K562 (cell line): ENCODE data around the gene TCF4. TPM values are rescaled to one million over a fixed set of nuclear protein-coding genes. Genes with fewer than 3 reads are reported as not detected.

ENCODE experiments used
- ATAC-seq: fragments of 200-7000 bp; cut with Tn5 transposase; 3 replicates; pipeline ENCODE4 v1.9.1; 2020; ENCODE audit warnings: moderate library complexity
- BruUV-seq: library from RNA; stranded (reverse); fragments of 400-500 nt; replicated peaks from 2 replicates; lab custom pipeline; 2021; lab: Mats Ljungman, UMichigan
- CTCF ChIA-PET: fragments of 300-600 bp; formaldehyde crosslinking; extraction: SDS; loops from one replicate; lab custom pipeline; 2021; ENCODE audit warnings: low intra/inter-chr PET ratio; lab: Yijun Ruan, JAX
- POLR2A ChIA-PET: fragments of 300-600, 350-650 bp; sonication (Branson Sonifier 250); formaldehyde crosslinking; extraction: SDS; loops from one replicate; lab custom pipeline; 2021; ENCODE audit warnings: antibody characterized with exemption, inconsistent platforms; lab: Yijun Ruan, JAX
- DNase-seq, 4 experiments: peaks; one replicate each; pipeline versions ENCODE4 v3.0.0 to v3.0.0-alpha.2; 2011 to 2018; ENCODE audit warnings: low spot score in 3 of 4, mixed read lengths in 3 of 4; ENCODE audit errors: extremely low read depth in 1 of 4
- FAIRE-seq: peaks from 2 replicates; lab custom pipeline; 2011; peaks lifted over from hg19 to GRCh38; lab: Jason Lieb, UNC
- H2AFZ ChIP-seq: 2 replicates; pipeline ENCODE4 v1.6.0; 2011; ENCODE audit warnings: low read depth, low read length, control low read depth, inconsistent platforms
- H3K27ac ChIP-seq: fragments of 200-600 bp; 3 replicates; pipeline ENCODE4 v1.8.0; 2011; ENCODE audit warnings: low read depth, mild to moderate bottlenecking, control low read depth, inconsistent platforms, low read length, moderate library complexity, mixed read lengths; ENCODE audit errors: extremely low read depth
- H3K27me3 ChIP-seq, 2 experiments: fragments of 300-600 bp in 1 of 2; 2 replicates in 1 of 2; 3 replicates in 1 of 2; pipeline versions ENCODE4 v1.6.0 to v1.8.0; 2011; ENCODE audit warnings: inconsistent platforms in 2 of 2, low read length in 2 of 2, mild to moderate bottlenecking in 1 of 2, mixed read lengths in 1 of 2, moderate library complexity in 1 of 2; ENCODE audit not compliant: control insufficient read depth in 2 of 2, insufficient read depth in 2 of 2
- H3K36me3 ChIP-seq: fragments of 300-600 bp; 3 replicates; pipeline ENCODE4 v1.8.0; 2011; ENCODE audit warnings: mild to moderate bottlenecking, low read length, inconsistent platforms; ENCODE audit not compliant: control insufficient read depth, insufficient read depth
- H3K4me1 ChIP-seq, 2 experiments: fragments of 200-600 bp in 1 of 2; replicated peaks in 1 of 2; 2 replicates in 1 of 2; 3 replicates in 1 of 2; pipeline versions ENCODE4 v1.5.1 to v1.8.0; 2011; ENCODE audit warnings: inconsistent platforms in 2 of 2, low read length in 2 of 2, mild to moderate bottlenecking in 1 of 2, mixed read lengths in 1 of 2, moderate library complexity in 1 of 2; ENCODE audit not compliant: control insufficient read depth in 2 of 2, insufficient read depth in 2 of 2
- H3K4me2 ChIP-seq: 2 replicates; pipeline ENCODE4 v1.6.1; 2011; ENCODE audit warnings: low read length, control low read depth, inconsistent platforms, mixed read lengths; ENCODE audit not compliant: insufficient read depth
- H3K4me3 ChIP-seq: fragments of 200-600 bp; sonication (generic), shearing (Covaris generic); 2 replicates; pipeline ENCODE4 v1.5.1; 2016; ENCODE audit warnings: control low read depth, inconsistent platforms
- H3K79me2 ChIP-seq: fragments of 200-600 bp; 3 replicates; pipeline ENCODE4 v1.8.0; 2011; ENCODE audit warnings: low read length, inconsistent platforms; ENCODE audit not compliant: control insufficient read depth, insufficient read depth
- H3K9ac ChIP-seq, 2 experiments: 2 replicates each; pipeline versions ENCODE4 v1.6.0 to v1.6.1; 2011; ENCODE audit warnings: low read depth in 2 of 2, low read length in 2 of 2, control low read depth in 1 of 2, inconsistent platforms in 1 of 2, mild to moderate bottlenecking in 1 of 2, mixed read lengths in 1 of 2; ENCODE audit not compliant: insufficient read depth in 1 of 2
- H3K9me1 ChIP-seq: one replicate; pipeline ENCODE4 v1.6.0; 2011; ENCODE audit warnings: inconsistent platforms, mild to moderate bottlenecking, low read length, moderate library complexity; ENCODE audit not compliant: control insufficient read depth, insufficient read depth
- H3K9me3 ChIP-seq: replicated peaks from 2 replicates; pipeline ENCODE4 v1.5.1; 2011; ENCODE audit warnings: low read depth, low read length, inconsistent platforms; ENCODE audit not compliant: control insufficient read depth, insufficient read depth
- H4K20me1 ChIP-seq: replicated peaks from 2 replicates; pipeline ENCODE4 v1.6.1; 2011; ENCODE audit warnings: low read length, inconsistent platforms, mixed read lengths; ENCODE audit not compliant: control insufficient read depth, insufficient read depth
- ATF4 ChIP-seq: fragments of 450-650 bp; formaldehyde crosslinking; IDR thresholded peaks from 2 replicates; pipeline ENCODE4 v1.4.0; 2022; ENCODE audit warnings: mild to moderate bottlenecking, moderate library complexity
- EHMT2 ChIP-seq: fragments of 450-650 bp; IDR thresholded peaks from 2 replicates; pipeline ENCODE4 v1.6.1; 2018; ENCODE audit warnings: antibody characterized with exemption
- KLF1 ChIP-seq: fragments of 450-650 bp; IDR thresholded peaks from 2 replicates; pipeline ENCODE4 v1.6.1; 2016; ENCODE audit warnings: missing genetic modification characterization, missing compliant biosample characterization
- MAFK ChIP-seq: IDR thresholded peaks from 2 replicates; pipeline ENCODE4 v1.6.1; 2011; ENCODE audit warnings: low read length, improper control_type of control experiment
- SMARCE1 ChIP-seq: fragments of 450-650 bp; IDR thresholded peaks from 2 replicates; pipeline ENCODE4 v1.7.1; 2016; ENCODE audit warnings: mild to moderate bottlenecking
- SNRNP70 ChIP-seq: fragments of 200-400 bp; formaldehyde crosslinking; optimal IDR thresholded peaks from 2 replicates; pipeline ENCODE3; 2017; ENCODE audit warnings: low read depth, low read length
- TOE1 ChIP-seq, 2 experiments: fragments of 450-650 bp in 1 of 2; sonication (generic) in 1 of 2; formaldehyde crosslinking in 1 of 2; IDR thresholded peaks; 2 replicates each; pipeline versions ENCODE4 v1.7.1 to v1.8.0; 2016 to 2022; ENCODE audit warnings: borderline replicate concordance in 2 of 2, mild to moderate bottlenecking in 2 of 2, antibody characterized with exemption in 1 of 2, inconsistent platforms in 1 of 2, low read depth in 1 of 2, missing genetic modification reagents in 1 of 2, moderate library complexity in 1 of 2
- ZNF239 ChIP-seq: fragments of 250-450 bp; sonication (Bioruptor Pico); IDR thresholded peaks from 2 replicates; pipeline ENCODE4 v1.4.0; 2020; ENCODE audit warnings: mild to moderate bottlenecking
- WGBS: fragments of 100-300 bp; shearing (Covaris generic); methylation state at CpG from one replicate; pipeline ENCODE4 v1.1.6; 2016; ENCODE audit warnings: low coverage, mixed read lengths; ENCODE audit not compliant: insufficient coverage; ENCODE audit errors: missing lambda C conversion rate; 5-methylcytosine and 5-hydroxymethylcytosine counted together
- in situ Hi-C: fragments of 300-500 bp; cut with MboI; formaldehyde crosslinking; loops from 4 replicates; pipeline ENCODE4 v1.15.0; 2018; ENCODE audit warnings: inconsistent platforms, mixed read lengths
- intact Hi-C: fragments of 100-400 bp; cut with micrococcal nuclease; formaldehyde crosslinking; loops from 2 replicates; pipeline ENCODE4 v1.14.2; 2022
- polyA plus RNA-seq, 8 experiments: library from polyadenylated mRNA; depleted of rRNA in 4 of 8; stranded (reverse) in 5 of 8; unstranded in 3 of 8; fragments of >200 nt; fragmentation: Nextera tagmentation in 2 of 8; fragmentation: Illumina TruSeq in 1 of 8; extraction: Ambion mirVana in 2 of 8; extraction: Trizol in 1 of 8; gene quantifications; 2 replicates each; pipeline versions ENCODE4 v1.2.1 to v1.2.3, GENCODE V29; 2011 to 2014; ENCODE audit warnings: inconsistent platforms in 1 of 8, missing spikeins in 1 of 8
- total RNA-seq, 7 experiments: library from RNA; depleted of rRNA in 6 of 7; stranded (reverse); fragments of >200 nt in 6 of 7; fragmentation: Illumina TruSeq in 2 of 7; extraction: Trizol in 2 of 7; gene quantifications; 2 replicates each; pipeline versions ENCODE4 v1.2.1 to v1.2.3, GENCODE V29; 2011 to 2021; ENCODE audit warnings: low replicate concordance in 1 of 7
- TF ChIP-seq, protein P1 (sequence below): sonication (generic); formaldehyde crosslinking; IDR thresholded peaks from 2 replicates; pipeline ENCODE4 v1.9.0; 2022; ENCODE audit warnings: mild to moderate bottlenecking, missing genetic modification reagents

The TCF4 gene
- total and polyA plus RNA-seq, 9 of the 15 experiments (the other 6 are each of a cell fraction or from before 2014, with no cell fraction given) = 4.8 to 24.7 (median 15.2) TPM

GRCh38 chr18:55340998-55341397 lies 247.0 kb downstream of the TCF4 start:
- H3K79me2 ChIP-seq = no peaks in the 10 kb centered on the region
- H3K4me3 ChIP-seq = no peak overlapping the region
- H3K27me3 ChIP-seq = no peaks in the 10 kb centered on the region
- no TSS peak for BruUV-seq
- TF ChIP-seq SMARCE1 = no peak
- TF ChIP-seq KLF1 (tag) = no peak
- TF ChIP-seq MAFK = no peak
- no peak for TF ChIP-seq ZNF239 (CRISPR knock-in tag)
- no peak for TF ChIP-seq SNRNP70
- TF ChIP-seq TOE1 (IDR thresholded peaks at IDR 0.05; ENCODE audit: borderline replicate concordance) = no peak
- no peak for TF ChIP-seq TOE1 (CRISPR knock-in tag; IDR thresholded peaks at IDR 0.05; ENCODE audit: borderline replicate concordance, low read depth)
- TF ChIP-seq ATF4 = no peak
- TF ChIP-seq EHMT2 = no peak
- TF ChIP-seq, protein P1, sequence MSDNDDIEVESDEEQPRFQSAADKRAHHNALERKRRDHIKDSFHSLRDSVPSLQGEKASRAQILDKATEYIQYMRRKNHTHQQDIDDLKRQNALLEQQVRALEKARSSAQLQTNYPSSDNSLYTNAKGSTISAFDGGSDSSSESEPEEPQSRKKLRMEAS (CRISPR knock-in tag) = no peak
- FAIRE-seq (no peak), DNase-seq (no peak), ATAC-seq (no peak)
- no peaks in the 10 kb centered on the region for H3K9me1 ChIP-seq
- no peaks in the 10 kb centered on the region for H4K20me1 ChIP-seq
- H3K9me3 ChIP-seq = no peaks in the 10 kb centered on the region
- intact Hi-C loops (loop anchor here (5.0 kb wide), 1 partner anchor 441 kb away; no protein-coding TSS in a partner anchor), in situ Hi-C loops (no loop called here)
- 100% methylated on average over 2 of the region's 2 CpGs for WGBS
- H3K4me1 ChIP-seq = no peaks in the 10 kb centered on the region
- no peak overlapping the region for H2AFZ ChIP-seq
- no peak overlapping the region for H3K9ac ChIP-seq
- H3K4me2 ChIP-seq = no peak overlapping the region
- ChIA-PET CTCF (no interaction called here), POLR2A (no interaction called here)
- H3K36me3 ChIP-seq = no peaks in the 10 kb centered on the region
- no peak overlapping the region for H3K27ac ChIP-seq
